ENCODE data around the gene LURAP1L. TPM values are rescaled to one million over a fixed set of nuclear protein-coding genes. Genes with fewer than 3 reads are reported as not detected.

The LURAP1L gene
- total RNA-seq, 1 donor from 2014 or later, result 13.3 TPM

- Histone ChIP-seq H3K9me3 (ENCODE audit: insufficient read depth, low read depth, low read length) (no peaks in the 10 kb centered on the region), H2AFZ (ENCODE audit: low read depth, low read length) (no peak overlapping the region), H3K36me3 (ENCODE audit: insufficient read depth, low read length) (no peaks in the 10 kb centered on the region), H3K27me3 (ENCODE audit: insufficient read depth, low read length) (no peaks in the 10 kb centered on the region), H4K20me1 (ENCODE audit: insufficient read depth, low read length) (no peaks in the 10 kb centered on the region), H3K79me2 (ENCODE audit: insufficient read depth, low read length) (no peaks in the 10 kb centered on the region), H3K27ac (ENCODE audit: low read depth, low read length) (no peak overlapping the region), H3K4me2 (ENCODE audit: low read length) (no peak overlapping the region), H3K9ac (ENCODE audit: low read length) (no peak overlapping the region), H3K4me1 (ENCODE audit: insufficient read depth, low read length) (no peaks in the 10 kb centered on the region), H3K4me3 (ENCODE audit: insufficient read depth, low read depth, low read length) (no peak overlapping the region)
- DNase-seq (ENCODE audit: low read depth) (peak; percentile 42), FAIRE-seq (no peak)
- peaks cover 18% of the 10 kb centered on the region for H3K4me1 Mint-ChIP-seq (ENCODE audit: low read depth, unreplicated experiment)
- no peak for TF ChIP-seq EZH2 (IDR thresholded peaks at IDR 0.05; ENCODE audit: insufficient read depth, low read length)
- TF ChIP-seq CTCF (IDR thresholded peaks at IDR 0.05; ENCODE audit: insufficient read depth, low read depth, low read length), result no peak
- H3K36me3 Mint-ChIP-seq (ENCODE audit: low read depth, unreplicated experiment), result no peaks in the 10 kb centered on the region
- peaks cover 6% of the 10 kb centered on the region for H3K9me3 Mint-ChIP-seq (ENCODE audit: unreplicated experiment)
- H3K27ac Mint-ChIP-seq (ENCODE audit: unreplicated experiment), result peak overlapping the region; percentile 27
- no peaks in the 10 kb centered on the region for H3K27me3 Mint-ChIP-seq (ENCODE audit: low read depth, unreplicated experiment)
- no peak overlapping the region for H3K4me3 Mint-ChIP-seq (ENCODE audit: unreplicated experiment)
Observed at GRCh38 chr9:12740845-12741244, 34.0 kb upstream of the LURAP1L start.

GRCh38 chr9:12748016-12748415, 26.8 kb upstream of the LURAP1L start:
- no peaks in the 10 kb centered on the region for H3K36me3 ChIP-seq (ENCODE audit: insufficient read depth, low read length)
- H3K4me1 ChIP-seq (ENCODE audit: insufficient read depth, low read length), result no peaks in the 10 kb centered on the region
- Mint-ChIP-seq H3K36me3 (ENCODE audit: low read depth, unreplicated experiment) (no peaks in the 10 kb centered on the region), H3K4me3 (ENCODE audit: unreplicated experiment) (no peak overlapping the region), H3K27me3 (ENCODE audit: low read depth, unreplicated experiment) (no peaks in the 10 kb centered on the region), H3K27ac (ENCODE audit: unreplicated experiment) (no peak overlapping the region), H3K9me3 (ENCODE audit: unreplicated experiment) (no peaks in the 10 kb centered on the region), H3K4me1 (ENCODE audit: low read depth, unreplicated experiment) (no peaks in the 10 kb centered on the region)
- no peak for DNase-seq (ENCODE audit: low read depth)
- H4K20me1 ChIP-seq (ENCODE audit: insufficient read depth, low read length), result no peaks in the 10 kb centered on the region
- H3K4me2 ChIP-seq (ENCODE audit: low read length), result no peak overlapping the region
- no peaks in the 10 kb centered on the region for H3K27me3 ChIP-seq (ENCODE audit: insufficient read depth, low read length)
- H3K79me2 ChIP-seq (ENCODE audit: insufficient read depth, low read length), result no peaks in the 10 kb centered on the region
- H3K4me3 ChIP-seq (ENCODE audit: insufficient read depth, low read depth, low read length), result no peak overlapping the region
- no peaks in the 10 kb centered on the region for H3K9me3 ChIP-seq (ENCODE audit: insufficient read depth, low read depth, low read length)
- no peak overlapping the region for H2AFZ ChIP-seq (ENCODE audit: low read depth, low read length)
- H3K9ac ChIP-seq (ENCODE audit: low read length), result no peak overlapping the region
- no peak for TF ChIP-seq EZH2 (IDR thresholded peaks at IDR 0.05; ENCODE audit: insufficient read depth, low read length)
- TF ChIP-seq CTCF (IDR thresholded peaks at IDR 0.05; ENCODE audit: insufficient read depth, low read depth, low read length), result no peak
- no peak overlapping the region for H3K27ac ChIP-seq (ENCODE audit: low read depth, low read length)
- no peak for FAIRE-seq

- FAIRE-seq, result no peak
- Histone ChIP-seq H4K20me1 (ENCODE audit: insufficient read depth, low read length) (no peaks in the 10 kb centered on the region), H3K79me2 (ENCODE audit: insufficient read depth, low read length) (no peaks in the 10 kb centered on the region), H3K4me2 (ENCODE audit: low read length) (no peak overlapping the region), H3K27me3 (ENCODE audit: insufficient read depth, low read length) (no peaks in the 10 kb centered on the region), H3K36me3 (ENCODE audit: insufficient read depth, low read length) (no peaks in the 10 kb centered on the region), H3K9me3 (ENCODE audit: insufficient read depth, low read depth, low read length) (no peaks in the 10 kb centered on the region), H3K4me3 (ENCODE audit: insufficient read depth, low read depth, low read length) (no peak overlapping the region), H2AFZ (ENCODE audit: low read depth, low read length) (no peak overlapping the region), H3K9ac (ENCODE audit: low read length) (no peak overlapping the region), H3K4me1 (ENCODE audit: insufficient read depth, low read length) (no peaks in the 10 kb centered on the region), H3K27ac (ENCODE audit: low read depth, low read length) (no peak overlapping the region)
- H3K36me3 Mint-ChIP-seq (ENCODE audit: low read depth, unreplicated experiment), result no peaks in the 10 kb centered on the region
- no peaks in the 10 kb centered on the region for H3K27me3 Mint-ChIP-seq (ENCODE audit: low read depth, unreplicated experiment)
- no peak for DNase-seq (ENCODE audit: low read depth)
- TF ChIP-seq EZH2 (IDR thresholded peaks at IDR 0.05; ENCODE audit: insufficient read depth, low read length) (no peak), CTCF (IDR thresholded peaks at IDR 0.05; ENCODE audit: insufficient read depth, low read depth, low read length) (no peak)
- H3K27ac Mint-ChIP-seq (ENCODE audit: unreplicated experiment), result no peak overlapping the region
- H3K9me3 Mint-ChIP-seq (ENCODE audit: unreplicated experiment), result no peaks in the 10 kb centered on the region
- no peaks in the 10 kb centered on the region for H3K4me1 Mint-ChIP-seq (ENCODE audit: low read depth, unreplicated experiment)
- no peak overlapping the region for H3K4me3 Mint-ChIP-seq (ENCODE audit: unreplicated experiment)
Observed at GRCh38 chr9:12748954-12749353, 25.9 kb upstream of the LURAP1L start.
